A549 (cell line): Measurements from ENCODE around the gene DDR2.

Source experiments
- CTCF ChIP-seq: fragments of >200 bp; sonication (Bioruptor Twin); formaldehyde crosslinking; IDR thresholded peaks from 3 replicates; pipeline ENCODE4 v1.5.1; 2016
- POLR2A ChIP-seq: IDR thresholded peaks from 2 replicates; pipeline ENCODE4 v1.6.1; 2012; ENCODE audit warnings: mild to moderate bottlenecking, low read length
- RFX5 ChIP-seq: fragments of 450-650 bp; IDR thresholded peaks from 2 replicates; pipeline ENCODE4 v1.7.1; 2014; ENCODE audit warnings: antibody characterized with exemption, mild to moderate bottlenecking, moderate library complexity

DNA sequence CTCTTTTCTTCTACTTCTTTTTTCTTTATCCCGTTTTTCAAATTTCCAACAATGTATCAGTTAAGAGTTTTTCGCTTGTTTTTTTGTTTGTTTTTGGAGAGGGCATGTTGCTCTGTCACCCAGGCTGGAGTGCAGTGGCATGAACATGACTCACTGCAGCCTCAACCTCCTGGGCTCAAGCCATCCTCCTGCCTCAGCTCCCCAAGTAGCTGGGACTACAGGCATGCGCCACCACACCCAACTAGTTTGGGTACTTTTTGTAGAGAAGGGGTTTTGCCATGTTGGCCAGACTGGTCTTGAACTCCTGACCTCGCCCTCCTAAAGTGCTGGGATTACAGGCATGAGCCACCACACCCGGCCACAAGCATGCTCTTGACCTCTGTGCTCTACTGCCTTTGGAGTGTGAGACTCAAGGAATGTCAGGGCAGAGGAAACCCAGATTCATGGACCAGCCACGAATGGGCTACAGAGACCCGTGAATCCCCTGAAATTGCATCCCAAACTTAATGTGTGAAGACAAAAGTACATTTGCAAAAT is 93.1 kb downstream of the DDR2 start:
- TF ChIP-seq POLR2A: no peak
- TF ChIP-seq CTCF: no peak
- no peak for TF ChIP-seq RFX5
